Activated CD8-positive, alpha-beta T cell treated with anti-CD3 and anti-CD28 coated beads for 36 hours (primary cell): ENCODE results near the gene ETV6. TPM values are rescaled to one million over a fixed set of nuclear protein-coding genes. Genes with fewer than 3 reads are reported as not detected.

Experiments
- ATAC-seq: fragments of 200-7000 bp; cut with Tn5 transposase; one replicate; pipeline ENCODE4 v1.10.0; 2021; ENCODE audit warnings: mild to moderate bottlenecking, moderate library complexity
- CTCF ChIA-PET: fragments of 350-600 bp; sonication (Branson Sonifier 250); formaldehyde crosslinking; loops from one replicate; lab custom pipeline; 2021; ENCODE audit warnings: antibody characterized with exemption; lab: Charles Lee
- POLR2A ChIA-PET: fragments of 350-600 bp; sonication (Branson Sonifier 250); formaldehyde crosslinking; loops from one replicate; lab custom pipeline; 2021; ENCODE audit warnings: antibody characterized with exemption; lab: Charles Lee
- DNase-seq: peaks from one replicate; pipeline ENCODE4 v3.0.0-alpha.2; 2020
- H3K27ac Mint-ChIP-seq: one replicate; pipeline ENCODE4 v1.8.0; 2021; ENCODE audit warnings: mild to moderate bottlenecking, mixed read lengths
- H3K27me3 Mint-ChIP-seq: one replicate; pipeline ENCODE4 v1.8.0; 2021; ENCODE audit warnings: mixed read lengths
- H3K36me3 Mint-ChIP-seq: one replicate; pipeline ENCODE4 v1.8.0; 2021; ENCODE audit warnings: low read depth, mixed read lengths
- H3K4me1 Mint-ChIP-seq: one replicate; pipeline ENCODE4 v1.8.0; 2021; ENCODE audit warnings: low read depth, mixed read lengths
- H3K4me3 Mint-ChIP-seq: one replicate; pipeline ENCODE4 v1.8.0; 2021; ENCODE audit warnings: mild to moderate bottlenecking, moderate library complexity, mixed read lengths
- H3K9me3 Mint-ChIP-seq: one replicate; pipeline ENCODE4 v1.8.0; 2021; ENCODE audit warnings: mixed read lengths
- CTCF ChIP-seq: fragments of 200-600 bp; IDR thresholded peaks from one replicate; pipeline ENCODE4 v1.8.0; 2022; ENCODE audit warnings: antibody characterized with exemption, mild to moderate bottlenecking
- intact Hi-C: fragments of 100-400 bp; cut with micrococcal nuclease; formaldehyde crosslinking; loops from one replicate; pipeline ENCODE4 v1.10.0; 2022
- total RNA-seq, 2 experiments: library from RNA; stranded (reverse); gene quantifications; one replicate each; pipeline ENCODE4 v1.2.3, GENCODE V29; 2021

ETV6 gene
- total RNA-seq, 2 experiments from 2014 or later: 20.5 to 22.7 TPM

GRCh38 chr12:11774821-11775220 lies 125.3 kb downstream of the ETV6 start:
- Mint-ChIP-seq H3K4me3 (no peak overlapping the region), H3K36me3 (peaks cover 14% of the 10 kb centered on the region), H3K27me3 (no peaks in the 10 kb centered on the region), H3K9me3 (no peaks in the 10 kb centered on the region), H3K27ac (no peak overlapping the region), H3K4me1 (peaks cover 64% of the 10 kb centered on the region)
- DNase-seq (no peak), ATAC-seq (no peak)
- intact Hi-C loops: no loop called here
- ChIA-PET CTCF (interaction anchor here (1.0 to 1.5 kb wide), 4 partner anchors 9 to 258 kb away, joined by 3 to 5 read pairs (median 3); no protein-coding TSS in a partner anchor), POLR2A (interaction anchor here (1.1 kb wide), 1 partner anchor 9 kb away, joined by 3 read pairs; no protein-coding TSS in a partner anchor)
- no peak for TF ChIP-seq CTCF

GRCh38 chr12:11776316-11776715 lies 126.8 kb downstream of the ETV6 start:
- ATAC-seq (no peak), DNase-seq (no peak)
- H3K4me1 Mint-ChIP-seq: peaks cover 65% of the 10 kb centered on the region
- peaks cover 14% of the 10 kb centered on the region for H3K36me3 Mint-ChIP-seq
- no peak for TF ChIP-seq CTCF
- no peaks in the 10 kb centered on the region for H3K27me3 Mint-ChIP-seq
- H3K27ac Mint-ChIP-seq: no peak overlapping the region
- intact Hi-C loops: no loop called here
- ChIA-PET CTCF (interaction anchor here (1.5 kb wide), 1 partner anchor 257 kb away, joined by 3 read pairs; no protein-coding TSS in a partner anchor), POLR2A (no interaction called here)
- H3K9me3 Mint-ChIP-seq: no peaks in the 10 kb centered on the region
- H3K4me3 Mint-ChIP-seq: no peak overlapping the region

GRCh38 chr12:11777451-11777850 lies 128.0 kb downstream of the ETV6 start:
- TF ChIP-seq CTCF: no peak
- Mint-ChIP-seq H3K36me3 (peaks cover 6% of the 10 kb centered on the region), H3K4me3 (no peak overlapping the region), H3K27ac (no peak overlapping the region), H3K9me3 (no peaks in the 10 kb centered on the region), H3K27me3 (no peaks in the 10 kb centered on the region), H3K4me1 (peaks cover 57% of the 10 kb centered on the region)
- ATAC-seq: no peak
- DNase-seq: no peak
- ChIA-PET CTCF (no interaction called here), POLR2A (no interaction called here)
- intact Hi-C loops: no loop called here

- POLR2A ChIA-PET: interaction anchor here (0.8 to 1.0 kb wide), 3 partner anchors 35 to 255 kb away, joined by 3 to 4 read pairs (median 3); no protein-coding TSS in a partner anchor
- H3K9me3 Mint-ChIP-seq: no peaks in the 10 kb centered on the region
- ATAC-seq (no peak), DNase-seq (no peak)
- peaks cover 4% of the 10 kb centered on the region for H3K36me3 Mint-ChIP-seq
- intact Hi-C loops: no loop called here
- H3K27me3 Mint-ChIP-seq: no peaks in the 10 kb centered on the region
- no peak overlapping the region for H3K4me3 Mint-ChIP-seq
- peaks cover 59% of the 10 kb centered on the region for H3K4me1 Mint-ChIP-seq
- H3K27ac Mint-ChIP-seq: no peak overlapping the region
- TF ChIP-seq CTCF: no peak
- CTCF ChIA-PET: interaction anchor here (0.7 kb wide), 1 partner anchor 254 kb away, joined by 3 read pairs; no protein-coding TSS in a partner anchor
These were observed 128.5 kb downstream of the ETV6 start for GRCh38 chr12:11777962-11778361.
